Mesenchymal stem cell (in vitro differentiated cells and primary cell): Measurements from ENCODE around the gene IL12B.
A peak's percentile ranks its signal among the peaks of the same experiment; 100 is the strongest.

Source experiments
- DNase-seq: peaks from one replicate; pipeline ENCODE4 v3.0.0-alpha.2; 2013
- H2AFZ ChIP-seq: one replicate; pipeline ENCODE4 v1.6.1; 2013; ENCODE audit warnings: low read depth, mild to moderate bottlenecking, control low read depth, inconsistent platforms, low read length, moderate library complexity
- H2AK5ac ChIP-seq: 2 replicates; pipeline ENCODE4 v1.6.1; 2013; ENCODE audit warnings: low read length, moderate library complexity, mild to moderate bottlenecking, inconsistent platforms; ENCODE audit not compliant: severe bottlenecking
- H2BK120ac ChIP-seq: one replicate; pipeline ENCODE4 v1.6.1; 2013; ENCODE audit warnings: low read depth, mild to moderate bottlenecking, inconsistent platforms, low read length, moderate library complexity
- H2BK12ac ChIP-seq, 2 experiments: one replicate each; pipeline ENCODE4 v1.6.1; 2013; ENCODE audit warnings: inconsistent platforms in 2 of 2, low read length in 2 of 2, mild to moderate bottlenecking in 2 of 2, moderate library complexity in 2 of 2, control low read depth in 1 of 2
- H2BK15ac ChIP-seq: one replicate; pipeline ENCODE4 v1.6.1; 2013; ENCODE audit warnings: mild to moderate bottlenecking, low read depth, inconsistent platforms; ENCODE audit not compliant: poor library complexity, severe bottlenecking
- H2BK5ac ChIP-seq: 2 replicates; pipeline ENCODE4 v1.6.1; 2013; ENCODE audit warnings: low read depth, mild to moderate bottlenecking, low read length, control low read depth, inconsistent platforms; ENCODE audit not compliant: poor library complexity, severe bottlenecking
- H3K14ac ChIP-seq, 2 experiments: one replicate each; pipeline ENCODE4 v1.6.1; 2013; ENCODE audit warnings: inconsistent platforms in 2 of 2, low read length in 2 of 2, control low read depth in 1 of 2, mild to moderate bottlenecking in 1 of 2, moderate library complexity in 1 of 2
- H3K18ac ChIP-seq, 2 experiments: one replicate each; pipeline ENCODE4 v1.6.1; 2013; ENCODE audit warnings: inconsistent platforms in 2 of 2, low read length in 2 of 2, control low read depth in 1 of 2, low read depth in 1 of 2, mild to moderate bottlenecking in 1 of 2
- H3K23ac ChIP-seq, 2 experiments: one replicate each; pipeline ENCODE4 v1.6.1; 2013; ENCODE audit warnings: inconsistent platforms in 2 of 2, low read length in 2 of 2, mild to moderate bottlenecking in 2 of 2, moderate library complexity in 2 of 2, control low read depth in 1 of 2
- H3K27ac ChIP-seq: 2 replicates; pipeline ENCODE4 v1.5.1; 2013; ENCODE audit warnings: mild to moderate bottlenecking, moderate library complexity, low read length, control low read depth, inconsistent platforms; ENCODE audit not compliant: poor library complexity, severe bottlenecking
- H3K27me3 ChIP-seq, 2 experiments: 2 replicates each; pipeline versions ENCODE4 v1.6.1 to v1.7.0; 2013; ENCODE audit warnings: low read length in 2 of 2, mild to moderate bottlenecking in 2 of 2, moderate library complexity in 2 of 2, control low read depth in 1 of 2, inconsistent platforms in 1 of 2; ENCODE audit not compliant: control insufficient read depth in 1 of 2, insufficient read depth in 1 of 2
- H3K36me3 ChIP-seq, 2 experiments: 2 replicates each; pipeline versions ENCODE4 v1.6.1 to v1.7.0; 2013; ENCODE audit warnings: low read length in 2 of 2, control low read depth in 1 of 2, inconsistent platforms in 1 of 2, low read depth in 1 of 2, mild to moderate bottlenecking in 1 of 2; ENCODE audit not compliant: insufficient read depth in 2 of 2, control insufficient read depth in 1 of 2
- H3K4ac ChIP-seq, 2 experiments: one replicate each; pipeline ENCODE4 v1.6.1; 2013; ENCODE audit warnings: inconsistent platforms in 2 of 2, low read length in 2 of 2, mild to moderate bottlenecking in 2 of 2, moderate library complexity in 2 of 2, control low read depth in 1 of 2, low read depth in 1 of 2
- H3K4me1 ChIP-seq: 2 replicates; pipeline ENCODE4 v1.6.1; 2013; ENCODE audit warnings: low read depth, low read length, control low read depth; ENCODE audit not compliant: control insufficient read depth, insufficient read depth
- H3K4me2 ChIP-seq: 2 replicates; pipeline ENCODE4 v1.6.1; 2013; ENCODE audit warnings: low read length, mild to moderate bottlenecking, inconsistent platforms; ENCODE audit not compliant: poor library complexity, severe bottlenecking
- H3K4me3 ChIP-seq, 2 experiments: 2 replicates each; pipeline versions ENCODE4 v1.5.1 to v1.7.0; 2013; ENCODE audit warnings: low read length in 2 of 2, mild to moderate bottlenecking in 2 of 2, control low read depth in 1 of 2, low read depth in 1 of 2; ENCODE audit not compliant: insufficient read depth in 1 of 2
- H3K79me1 ChIP-seq: replicated peaks from 2 replicates; pipeline ENCODE4 v1.6.1; 2013; ENCODE audit warnings: mild to moderate bottlenecking, control low read depth, low read length, inconsistent platforms; ENCODE audit not compliant: poor library complexity, severe bottlenecking
- H3K9ac ChIP-seq: 2 replicates; pipeline ENCODE4 v1.7.0; 2013; ENCODE audit warnings: mild to moderate bottlenecking, low read length, moderate library complexity
- H3K9me3 ChIP-seq: 2 replicates; pipeline ENCODE4 v1.7.0; 2013; ENCODE audit warnings: mild to moderate bottlenecking, low read length; ENCODE audit not compliant: control insufficient read depth
- H4K8ac ChIP-seq: one replicate; pipeline ENCODE4 v1.6.1; 2013; ENCODE audit warnings: inconsistent platforms, mild to moderate bottlenecking, low read length, moderate library complexity
- H4K91ac ChIP-seq: one replicate; pipeline ENCODE4 v1.6.1; 2013; ENCODE audit warnings: mild to moderate bottlenecking, low read length, inconsistent platforms
- whole genome bisulfite sequencing: methylation state at CpG from one replicate; pipeline ENCODE4 v1.1.7; 2013; ENCODE audit warnings: mixed read lengths; 5-methylcytosine and 5-hydroxymethylcytosine counted together

IL12B gene

GRCh38 chr5:159313197-159313596 is 17.1 kb downstream of the IL12B start:
- Histone ChIP-seq H3K4ac (no peak overlapping the region), H3K36me3 (no peaks in the 10 kb centered on the region), H3K27ac (no peak overlapping the region), H3K27me3 (peaks cover 51 to 61% of the 10 kb centered on the region in 2 experiments), H3K18ac (no peak overlapping the region), H3K4me3 (no peak overlapping the region), H3K79me1 (no peaks in the 10 kb centered on the region), H3K14ac (no peak overlapping the region), H3K9me3 (no peaks in the 10 kb centered on the region), H3K4me1 (peaks cover 3% of the 10 kb centered on the region), H3K4me2 (no peak overlapping the region), H3K9ac (no peak overlapping the region), H2BK15ac (no peak overlapping the region), H2BK12ac (no peak overlapping the region), H2AFZ (no peak overlapping the region), H4K91ac (no peak overlapping the region), H3K23ac (no peak overlapping the region), H2BK120ac (no peak overlapping the region), H2AK5ac (no peak overlapping the region), H2BK5ac (no peak overlapping the region), H4K8ac (no peak overlapping the region)
- DNase-seq: no peak
- 78% methylated on average over 2 of the region's 2 CpGs for WGBS

GRCh38 chr5:159311063-159311462 is 19.2 kb downstream of the IL12B start:
- no peak overlapping the region for H3K23ac ChIP-seq
- H3K9ac ChIP-seq: peak overlapping the region; percentile 36
- no peak for DNase-seq
- no peak overlapping the region for H3K18ac ChIP-seq
- H2AFZ ChIP-seq: no peak overlapping the region
- H3K4me1 ChIP-seq: peaks cover 3% of the 10 kb centered on the region
- H3K14ac ChIP-seq: no peak overlapping the region
- no peak overlapping the region for H2BK5ac ChIP-seq
- H3K27ac ChIP-seq: no peak overlapping the region
- no peak overlapping the region for H2AK5ac ChIP-seq
- peaks cover 56 to 69% of the 10 kb centered on the region in 2 experiments for H3K27me3 ChIP-seq
- H4K8ac ChIP-seq: no peak overlapping the region
- no peak overlapping the region for H3K4ac ChIP-seq
- H3K4me2 ChIP-seq: no peak overlapping the region
- peak overlapping the region in 1 of 2 experiments; percentile 51 for H3K4me3 ChIP-seq
- no peaks in the 10 kb centered on the region for H3K9me3 ChIP-seq
- WGBS: 93% methylated on average over 6 of the region's 7 CpGs
- H2BK12ac ChIP-seq: no peak overlapping the region
- no peaks in the 10 kb centered on the region for H3K36me3 ChIP-seq
- no peak overlapping the region for H4K91ac ChIP-seq
- H3K79me1 ChIP-seq: no peaks in the 10 kb centered on the region
- no peak overlapping the region for H2BK15ac ChIP-seq
- no peak overlapping the region for H2BK120ac ChIP-seq

GRCh38 chr5:159310511-159310910 is 19.8 kb downstream of the IL12B start:
- no peaks in the 10 kb centered on the region for H3K36me3 ChIP-seq
- no peak overlapping the region for H3K18ac ChIP-seq
- H3K79me1 ChIP-seq: no peaks in the 10 kb centered on the region
- DNase-seq: no peak
- no peak overlapping the region for H2BK12ac ChIP-seq
- H2BK15ac ChIP-seq: no peak overlapping the region
- no peak overlapping the region for H4K91ac ChIP-seq
- peak overlapping the region; percentile 83 for H2AFZ ChIP-seq
- peak overlapping the region in 1 of 2 experiments; percentile 72 for H3K23ac ChIP-seq
- H3K9ac ChIP-seq: peak overlapping the region; percentile 36
- H3K14ac ChIP-seq: no peak overlapping the region
- H3K27me3 ChIP-seq: peaks cover 56 to 73% of the 10 kb centered on the region in 2 experiments
- H3K4me2 ChIP-seq: peak overlapping the region; percentile 65
- peaks cover 3% of the 10 kb centered on the region for H3K4me1 ChIP-seq
- no peak overlapping the region for H4K8ac ChIP-seq
- H3K4ac ChIP-seq: no peak overlapping the region
- no peak overlapping the region for H2AK5ac ChIP-seq
- no peak overlapping the region for H2BK120ac ChIP-seq
- H3K27ac ChIP-seq: no peak overlapping the region
- no peak overlapping the region for H2BK5ac ChIP-seq
- peak overlapping the region in 1 of 2 experiments; percentile 51 for H3K4me3 ChIP-seq
- H3K9me3 ChIP-seq: no peaks in the 10 kb centered on the region
- WGBS: 4% methylated on average over 26 of the region's 26 CpGs

GRCh38 chr5:159309689-159310433 is 20.4 kb downstream of the IL12B start:
- H3K36me3 ChIP-seq: no peaks in the 10 kb centered on the region
- H3K4ac ChIP-seq: no peak overlapping the region
- H3K79me1 ChIP-seq: no peaks in the 10 kb centered on the region
- no peak overlapping the region for H2AK5ac ChIP-seq
- H3K4me2 ChIP-seq: no peak overlapping the region
- no peak overlapping the region for H2BK5ac ChIP-seq
- no peak overlapping the region for H2BK12ac ChIP-seq
- DNase-seq: no peak
- H4K8ac ChIP-seq: no peak overlapping the region
- no peak overlapping the region for H3K9ac ChIP-seq
- no peak overlapping the region for H2AFZ ChIP-seq
- H3K27ac ChIP-seq: no peak overlapping the region
- no peak overlapping the region for H2BK15ac ChIP-seq
- no peak overlapping the region for H3K4me3 ChIP-seq
- H3K9me3 ChIP-seq: no peaks in the 10 kb centered on the region
- 66% methylated on average over 6 of the region's 8 CpGs for WGBS
- H3K4me1 ChIP-seq: peaks cover 3% of the 10 kb centered on the region
- peaks cover 56 to 78% of the 10 kb centered on the region in 2 experiments for H3K27me3 ChIP-seq
- no peak overlapping the region for H2BK120ac ChIP-seq
- no peak overlapping the region for H4K91ac ChIP-seq
- H3K18ac ChIP-seq: no peak overlapping the region
- H3K14ac ChIP-seq: no peak overlapping the region
- H3K23ac ChIP-seq: no peak overlapping the region
